ENCODE results near the gene NVL. TPM values are rescaled to one million over a fixed set of nuclear protein-coding genes. Genes with fewer than 3 reads are reported as not detected.

Gene NVL
- polyA plus RNA-seq, 1 donor from 2014 or later = 77.3 TPM

DNA sequence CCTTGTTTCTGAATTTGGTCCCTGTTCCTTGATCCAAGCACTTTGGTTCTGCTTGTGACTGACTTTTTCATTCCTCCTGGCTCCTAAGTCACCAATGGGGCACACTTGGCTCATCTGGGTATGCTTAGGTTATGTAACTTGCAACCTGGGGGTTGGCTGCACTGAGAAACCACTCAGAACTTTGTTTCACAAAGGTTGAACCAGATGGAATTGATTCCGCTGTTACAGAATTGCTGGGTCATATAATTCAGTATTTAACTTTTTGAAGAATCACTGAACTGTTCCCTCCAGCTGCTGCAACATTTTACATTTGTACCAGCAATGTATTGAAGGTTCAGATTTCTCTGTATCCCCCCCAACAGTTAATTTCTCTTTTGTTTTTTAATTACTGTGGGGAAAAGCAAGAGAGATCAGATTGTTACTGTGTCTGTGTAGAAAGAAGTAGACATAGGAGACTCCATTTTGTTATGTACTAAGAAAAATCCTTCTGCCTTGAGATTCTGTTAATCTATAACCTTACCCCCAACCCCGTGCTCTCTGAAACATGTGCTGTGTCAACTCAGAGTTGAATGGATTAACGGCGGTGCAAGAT lies 9.6 kb upstream of the NVL start:
- Histone ChIP-seq H4K20me1 (ENCODE audit: insufficient read depth) (no peaks in the 10 kb centered on the region), H3K4me3 (ENCODE audit: low read length) (no peak overlapping the region), H3F3A (ENCODE audit: insufficient read depth, low read length, poor library complexity, severe bottlenecking) (no peaks in the 10 kb centered on the region), H3K9me2 (ENCODE audit: insufficient read depth, low read length) (no peaks in the 10 kb centered on the region), H2AFZ (ENCODE audit: low read depth, low read length) (no peak overlapping the region), H3K9ac (ENCODE audit: low read length) (no peak overlapping the region), H3K36me3 (ENCODE audit: insufficient read depth, low read length) (no peaks in the 10 kb centered on the region), H3K79me2 (replicated peaks; ENCODE audit: insufficient read depth, low read length) (no peaks in the 10 kb centered on the region), H3K9me3 (ENCODE audit: low read length) (no peaks in the 10 kb centered on the region), H3K4me2 (ENCODE audit: low read length) (no peak overlapping the region), H3K27ac (ENCODE audit: low read length) (no peak overlapping the region), H3K27me3 (ENCODE audit: insufficient read depth, low read depth, low read length) (peaks cover 3% of the 10 kb centered on the region)
- TF ChIP-seq MXI1 (conservative IDR thresholded peaks at IDR 0.05; ENCODE audit: poor library complexity, severe bottlenecking) = no peak
- TF ChIP-seq, protein P1, sequence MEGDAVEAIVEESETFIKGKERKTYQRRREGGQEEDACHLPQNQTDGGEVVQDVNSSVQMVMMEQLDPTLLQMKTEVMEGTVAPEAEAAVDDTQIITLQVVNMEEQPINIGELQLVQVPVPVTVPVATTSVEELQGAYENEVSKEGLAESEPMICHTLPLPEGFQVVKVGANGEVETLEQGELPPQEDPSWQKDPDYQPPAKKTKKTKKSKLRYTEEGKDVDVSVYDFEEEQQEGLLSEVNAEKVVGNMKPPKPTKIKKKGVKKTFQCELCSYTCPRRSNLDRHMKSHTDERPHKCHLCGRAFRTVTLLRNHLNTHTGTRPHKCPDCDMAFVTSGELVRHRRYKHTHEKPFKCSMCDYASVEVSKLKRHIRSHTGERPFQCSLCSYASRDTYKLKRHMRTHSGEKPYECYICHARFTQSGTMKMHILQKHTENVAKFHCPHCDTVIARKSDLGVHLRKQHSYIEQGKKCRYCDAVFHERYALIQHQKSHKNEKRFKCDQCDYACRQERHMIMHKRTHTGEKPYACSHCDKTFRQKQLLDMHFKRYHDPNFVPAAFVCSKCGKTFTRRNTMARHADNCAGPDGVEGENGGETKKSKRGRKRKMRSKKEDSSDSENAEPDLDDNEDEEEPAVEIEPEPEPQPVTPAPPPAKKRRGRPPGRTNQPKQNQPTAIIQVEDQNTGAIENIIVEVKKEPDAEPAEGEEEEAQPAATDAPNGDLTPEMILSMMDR (IDR thresholded peaks at IDR 0.05; ENCODE audit: poor library complexity, severe bottlenecking) = no peak
- TF ChIP-seq, protein P2, sequence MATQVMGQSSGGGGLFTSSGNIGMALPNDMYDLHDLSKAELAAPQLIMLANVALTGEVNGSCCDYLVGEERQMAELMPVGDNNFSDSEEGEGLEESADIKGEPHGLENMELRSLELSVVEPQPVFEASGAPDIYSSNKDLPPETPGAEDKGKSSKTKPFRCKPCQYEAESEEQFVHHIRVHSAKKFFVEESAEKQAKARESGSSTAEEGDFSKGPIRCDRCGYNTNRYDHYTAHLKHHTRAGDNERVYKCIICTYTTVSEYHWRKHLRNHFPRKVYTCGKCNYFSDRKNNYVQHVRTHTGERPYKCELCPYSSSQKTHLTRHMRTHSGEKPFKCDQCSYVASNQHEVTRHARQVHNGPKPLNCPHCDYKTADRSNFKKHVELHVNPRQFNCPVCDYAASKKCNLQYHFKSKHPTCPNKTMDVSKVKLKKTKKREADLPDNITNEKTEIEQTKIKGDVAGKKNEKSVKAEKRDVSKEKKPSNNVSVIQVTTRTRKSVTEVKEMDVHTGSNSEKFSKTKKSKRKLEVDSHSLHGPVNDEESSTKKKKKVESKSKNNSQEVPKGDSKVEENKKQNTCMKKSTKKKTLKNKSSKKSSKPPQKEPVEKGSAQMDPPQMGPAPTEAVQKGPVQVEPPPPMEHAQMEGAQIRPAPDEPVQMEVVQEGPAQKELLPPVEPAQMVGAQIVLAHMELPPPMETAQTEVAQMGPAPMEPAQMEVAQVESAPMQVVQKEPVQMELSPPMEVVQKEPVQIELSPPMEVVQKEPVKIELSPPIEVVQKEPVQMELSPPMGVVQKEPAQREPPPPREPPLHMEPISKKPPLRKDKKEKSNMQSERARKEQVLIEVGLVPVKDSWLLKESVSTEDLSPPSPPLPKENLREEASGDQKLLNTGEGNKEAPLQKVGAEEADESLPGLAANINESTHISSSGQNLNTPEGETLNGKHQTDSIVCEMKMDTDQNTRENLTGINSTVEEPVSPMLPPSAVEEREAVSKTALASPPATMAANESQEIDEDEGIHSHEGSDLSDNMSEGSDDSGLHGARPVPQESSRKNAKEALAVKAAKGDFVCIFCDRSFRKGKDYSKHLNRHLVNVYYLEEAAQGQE (IDR thresholded peaks at IDR 0.05; ENCODE audit: borderline replicate concordance) = no peak
- no peak for TF ChIP-seq EZH2 (IDR thresholded peaks at IDR 0.05; ENCODE audit: borderline replicate concordance, insufficient read depth, low read length, poor library complexity, severe bottlenecking)
- no peak for TF ChIP-seq POLR2AphosphoS5 (IDR thresholded peaks at IDR 0.05)
- no peak for TF ChIP-seq SMC3 (conservative IDR thresholded peaks at IDR 0.05; ENCODE audit: poor library complexity)
- no peak for TF ChIP-seq EP300 (conservative IDR thresholded peaks at IDR 0.05; ENCODE audit: poor library complexity, severe bottlenecking)
- TF ChIP-seq TAF1 (IDR thresholded peaks at IDR 0.05; ENCODE audit: low read depth) = no peak
- no peak for TF ChIP-seq RAD21 (conservative IDR thresholded peaks at IDR 0.05)

DNA sequence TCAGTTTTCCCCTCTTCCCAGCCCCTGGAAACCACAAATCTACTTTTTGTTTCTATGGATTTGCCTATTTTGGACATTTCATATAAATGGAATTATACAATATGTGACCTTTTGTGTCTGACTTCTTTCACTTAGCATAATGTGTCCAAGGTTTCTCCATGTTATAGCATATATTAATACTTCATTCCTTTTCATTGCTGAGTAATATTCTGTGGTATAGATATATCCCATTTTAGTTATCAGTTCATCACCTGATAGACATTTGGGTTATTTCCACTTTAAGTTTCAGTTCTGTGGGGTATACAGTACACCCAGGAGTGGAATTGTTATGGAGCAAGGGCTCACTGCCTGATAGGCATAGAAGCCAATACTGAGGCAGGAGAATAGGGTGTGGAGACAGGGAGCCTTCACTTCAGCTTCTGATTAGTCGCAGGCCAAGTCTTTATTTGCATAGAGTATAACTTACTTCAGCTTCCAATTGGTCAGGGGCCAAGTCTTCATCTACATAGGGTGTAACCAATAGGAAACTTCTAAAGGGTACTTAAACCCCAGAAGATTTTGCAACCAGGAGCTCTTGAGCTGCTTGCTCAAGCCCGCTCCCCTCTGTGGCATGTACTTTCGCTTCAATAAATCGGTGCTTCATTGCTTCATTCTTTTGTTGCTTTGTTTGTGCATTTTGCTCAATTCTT lies 8.3 kb upstream of the NVL start:
- Histone ChIP-seq H3K9me2 (ENCODE audit: insufficient read depth, low read length) (no peaks in the 10 kb centered on the region), H3K9me3 (ENCODE audit: low read length) (no peaks in the 10 kb centered on the region), H3K4me2 (ENCODE audit: low read length) (no peak overlapping the region), H3K4me3 (ENCODE audit: low read length) (no peak overlapping the region), H3K27ac (ENCODE audit: low read length) (no peak overlapping the region), H3K27me3 (ENCODE audit: insufficient read depth, low read depth, low read length) (peaks cover 3% of the 10 kb centered on the region), H2AFZ (ENCODE audit: low read depth, low read length) (no peak overlapping the region), H3K9ac (ENCODE audit: low read length) (no peak overlapping the region), H3F3A (ENCODE audit: insufficient read depth, low read length, poor library complexity, severe bottlenecking) (no peaks in the 10 kb centered on the region), H4K20me1 (ENCODE audit: insufficient read depth) (no peaks in the 10 kb centered on the region), H3K36me3 (ENCODE audit: insufficient read depth, low read length) (no peaks in the 10 kb centered on the region), H3K79me2 (replicated peaks; ENCODE audit: insufficient read depth, low read length) (no peaks in the 10 kb centered on the region)
- TF ChIP-seq EZH2 (IDR thresholded peaks at IDR 0.05; ENCODE audit: borderline replicate concordance, insufficient read depth, low read length, poor library complexity, severe bottlenecking) (no peak), MXI1 (conservative IDR thresholded peaks at IDR 0.05; ENCODE audit: poor library complexity, severe bottlenecking) (no peak), TAF1 (IDR thresholded peaks at IDR 0.05; ENCODE audit: low read depth) (no peak), POLR2AphosphoS5 (IDR thresholded peaks at IDR 0.05) (no peak), RAD21 (conservative IDR thresholded peaks at IDR 0.05) (no peak), SMC3 (conservative IDR thresholded peaks at IDR 0.05; ENCODE audit: poor library complexity) (no peak), EP300 (conservative IDR thresholded peaks at IDR 0.05; ENCODE audit: poor library complexity, severe bottlenecking) (no peak)
- TF ChIP-seq, protein P1 (IDR thresholded peaks at IDR 0.05; ENCODE audit: poor library complexity, severe bottlenecking) = no peak
- TF ChIP-seq, protein P2 (IDR thresholded peaks at IDR 0.05; ENCODE audit: borderline replicate concordance) = no peak

All from neural cell (in vitro differentiated cells).